Motor neuron (in vitro differentiated cells): Measurements from ENCODE around the gene ROBO2. TPM values are rescaled to one million over a fixed set of nuclear protein-coding genes. Genes with fewer than 3 reads are reported as not detected.

Experiments
- ATAC-seq, 8 experiments: fragments of 200-7000 bp; cut with Tn5 transposase; replicated peaks in 6 of 8; 2 replicates each; pipeline ENCODE4 v1.8.0; 2021; ENCODE audit warnings: mild to moderate bottlenecking in 8 of 8, moderate library complexity in 8 of 8
- H3K27ac ChIP-seq, 2 donors: fragments of 250-450 bp; sonication (Bioruptor Pico); 2 replicates each; pipeline ENCODE4 v1.9.0; 2021; ENCODE audit warnings: antibody characterized with exemption in 2 of 2, mild to moderate bottlenecking in 2 of 2, moderate library complexity in 1 of 2
- H3K4me1 ChIP-seq, 2 donors: fragments of 250-450 bp; sonication (Bioruptor Pico); replicated peaks in 1 of 2; 2 replicates each; pipeline ENCODE4 v1.6.1; 2021; ENCODE audit warnings: antibody characterized with exemption in 2 of 2, mild to moderate bottlenecking in 2 of 2, moderate library complexity in 1 of 2
- H3K4me3 ChIP-seq, 5 donors: fragments of 250-450 bp; sonication (Bioruptor Pico); 2 replicates each; pipeline ENCODE4 v1.9.0; 2021; ENCODE audit warnings: antibody characterized with exemption in 5 of 5, mild to moderate bottlenecking in 5 of 5, moderate library complexity in 4 of 5
- WGBS, 10 experiments: fragments of 450-650 bp; shearing (Covaris generic); methylation state at CpG; one replicate each; pipeline ENCODE4 v1.0.0; 2022; 5-methylcytosine and 5-hydroxymethylcytosine counted together
- in situ Hi-C, 9 experiments: fragments of 400-800 bp; cut with MboI; loops; one replicate each; pipeline ENCODE4 v1.15.0; 2021; ENCODE audit warnings: low sequenced_read_pairs in 9 of 9, low pct_unique_long_range_greater_than_20kb in 2 of 9; ENCODE audit not compliant: unreplicated experiment in 9 of 9
- total RNA-seq, 8 experiments: library from RNA; unstranded; fragments of 300-600 nt; gene quantifications; 2 replicates each; pipeline versions ENCODE4 v1.2.3 to v1.2.4, GENCODE V29; 2022

ROBO2 gene
- total RNA-seq, 8 experiments from 2014 or later, result 28.3 to 127 (median 41.2) TPM

GRCh38 chr3:77535116-77535515 lies 495.2 kb downstream of the ROBO2 start:
- no peak overlapping the region for H3K27ac ChIP-seq
- H3K4me1 ChIP-seq, result peaks cover 4 to 6% of the 10 kb centered on the region in 2 donors
- ATAC-seq, result no peak
- 27 to 85% (median 73%) methylated on average over 1 to 2 of the region's 2 CpGs for WGBS, 10 experiments
- in situ Hi-C loops, result no loop called here
- no peak overlapping the region for H3K4me3 ChIP-seq

GRCh38 chr3:77536038-77536775 lies 496.3 kb downstream of the ROBO2 start:
- ATAC-seq, result peak in 1 of 8 experiments; percentile 62
- Histone ChIP-seq H3K4me3 (no peak overlapping the region), H3K4me1 (peaks cover 11 to 17% of the 10 kb centered on the region in 2 donors), H3K27ac (no peak overlapping the region)
- WGBS, 10 experiments, result 23 to 93% (median 77%) methylated on average over 1 to 3 of the region's 3 CpGs; no CpG with 5 or more reads in 2 of the 10 experiments
- in situ Hi-C loops, result no loop called here

DNA sequence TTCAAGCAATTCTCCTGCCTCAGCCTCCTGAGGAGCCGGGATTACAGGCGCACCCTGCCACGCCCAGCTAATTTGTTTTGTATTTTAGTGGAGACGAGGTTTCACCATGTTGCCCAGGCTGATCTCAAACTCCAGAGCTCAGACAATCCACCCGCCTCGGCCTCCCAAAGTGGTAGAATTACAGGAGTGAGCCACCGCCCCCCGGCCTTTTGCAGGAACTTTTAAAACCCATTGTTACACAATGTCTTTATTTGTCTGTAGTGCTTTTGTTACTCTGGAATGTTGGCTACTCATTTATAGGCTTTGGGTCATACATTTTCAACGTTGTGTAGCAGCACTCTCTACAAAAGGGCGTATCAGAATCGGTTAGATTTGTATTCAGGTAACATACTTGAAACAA lies 499.1 kb downstream of the ROBO2 start:
- Histone ChIP-seq H3K4me1 (peaks cover 15 to 25% of the 10 kb centered on the region in 2 donors), H3K4me3 (no peak overlapping the region), H3K27ac (no peak overlapping the region)
- in situ Hi-C loops, result no loop called here
- 38 to 90% (median 69%) methylated on average over 1 to 10 of the region's 11 CpGs for WGBS, 10 experiments
- peak in 2 of 8 experiments; percentile 11 to 22 for ATAC-seq

GRCh38 chr3:77539677-77540076 lies 499.8 kb downstream of the ROBO2 start:
- Histone ChIP-seq H3K4me3 (no peak overlapping the region), H3K4me1 (peaks cover 15 to 25% of the 10 kb centered on the region in 2 donors), H3K27ac (no peak overlapping the region)
- in situ Hi-C loops, result no loop called here
- no peak for ATAC-seq
- 30 to 83% (median 53%) methylated on average over 1 to 2 of the region's 2 CpGs; no CpG with 5 or more reads in 1 of the 10 experiments for WGBS, 10 experiments

- no peak overlapping the region for H3K27ac ChIP-seq
- WGBS, 10 experiments, result 6 to 80% (median 46%) methylated on average over 1 to 4 of the region's 4 CpGs; no CpG with 5 or more reads in 2 of the 10 experiments
- in situ Hi-C loops, result no loop called here
Observed at GRCh38 chr3:77541203-77541922, 501.5 kb downstream of the ROBO2 start.

GRCh38 chr3:77546246-77546645 lies 506.3 kb downstream of the ROBO2 start:
- no peak overlapping the region for H3K4me3 ChIP-seq
- in situ Hi-C loops, result no loop called here
- WGBS, 10 experiments, result 30 to 100% (median 88%) methylated on average over 1 to 3 of the region's 3 CpGs
- ATAC-seq, result no peak
- peaks cover 3 to 13% of the 10 kb centered on the region in 2 donors for H3K4me1 ChIP-seq
- no peak overlapping the region for H3K27ac ChIP-seq

More at GRCh38 chr3:77541203-77541922, 501.5 kb downstream of the ROBO2 start:
- no peak overlapping the region for H3K4me3 ChIP-seq
- H3K4me1 ChIP-seq, result peaks cover 15 to 25% of the 10 kb centered on the region in 2 donors
- peak in 5 of 8 experiments; percentile 92 to 99 (median 98) for ATAC-seq

- WGBS, 10 experiments, result 10 to 90% (median 74%) methylated on average over 1 to 5 of the region's 5 CpGs; no CpG with 5 or more reads in 2 of the 10 experiments
- Histone ChIP-seq H3K4me3 (no peak overlapping the region), H3K27ac (no peak overlapping the region), H3K4me1 (peaks cover 0 to 19% of the 10 kb centered on the region in 2 donors)
- in situ Hi-C loops, result no loop called here
- peak in 2 of 8 experiments; percentile 61 to 74 for ATAC-seq
Observed at GRCh38 chr3:77549034-77549433, 509.1 kb downstream of the ROBO2 start.

GRCh38 chr3:77553240-77553639 lies 513.3 kb downstream of the ROBO2 start:
- Histone ChIP-seq H3K27ac (no peak overlapping the region), H3K4me1 (peaks cover 0 to 27% of the 10 kb centered on the region in 2 donors), H3K4me3 (no peak overlapping the region)
- in situ Hi-C loops, result no loop called here
- 17 to 100% (median 90%) methylated on average over 1 of the region's 1 CpG; no CpG with 5 or more reads in 1 of the 10 experiments for WGBS, 10 experiments
- ATAC-seq, result no peak

DNA sequence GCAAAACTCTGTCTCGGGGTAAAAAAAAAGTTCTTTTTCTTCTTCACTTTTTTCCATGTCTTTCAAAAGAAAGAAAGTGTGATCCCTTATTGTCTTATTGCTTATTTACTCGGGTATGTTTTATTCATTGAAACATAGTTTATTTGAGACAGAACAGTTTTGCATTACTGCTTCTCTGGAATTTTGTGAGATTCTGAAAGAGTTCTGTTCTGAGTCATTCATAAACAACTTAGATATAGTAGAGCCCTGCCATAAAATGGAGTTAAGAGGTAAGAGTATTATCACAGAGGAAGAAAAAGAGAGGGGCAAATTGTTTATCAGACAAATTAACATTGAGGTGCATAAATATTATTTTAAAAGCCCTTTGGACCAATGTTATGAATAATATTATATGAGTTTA lies 522.2 kb downstream of the ROBO2 start:
- in situ Hi-C loops, result no loop called here
- H3K4me3 ChIP-seq, result no peak overlapping the region
- no peaks in the 10 kb centered on the region for H3K4me1 ChIP-seq
- ATAC-seq, result no peak
- no peak overlapping the region for H3K27ac ChIP-seq
- 7 to 94% (median 82%) methylated on average over 1 to 2 of the region's 2 CpGs; no CpG with 5 or more reads in 4 of the 10 experiments for WGBS, 10 experiments

GRCh38 chr3:77563012-77563411 lies 523.1 kb downstream of the ROBO2 start:
- H3K4me1 ChIP-seq, result no peaks in the 10 kb centered on the region
- in situ Hi-C loops, result no loop called here

DNA sequence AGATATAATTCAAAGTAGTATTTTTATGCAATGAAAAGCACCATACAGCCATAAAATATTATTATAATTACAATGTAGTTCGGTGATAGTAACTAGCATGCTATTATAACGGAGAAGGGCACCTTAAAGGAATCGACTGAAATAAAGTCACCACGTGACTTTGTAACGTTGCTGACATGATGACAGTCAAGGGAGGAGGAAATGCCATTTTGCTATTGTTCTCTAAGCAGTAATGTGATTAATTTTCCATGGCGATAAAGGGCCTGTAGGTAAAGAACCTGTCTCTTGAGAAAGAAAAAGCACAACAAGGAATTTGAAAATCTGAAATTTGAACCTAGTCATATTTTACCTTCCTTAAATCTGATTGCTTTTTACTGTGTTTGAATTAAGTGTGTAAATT lies 526.2 kb downstream of the ROBO2 start:
- H3K27ac ChIP-seq, result no peak overlapping the region

More at GRCh38 chr3:77563012-77563411, 523.1 kb downstream of the ROBO2 start:
- ATAC-seq, result no peak
- no peak overlapping the region for H3K4me3 ChIP-seq
- no peak overlapping the region for H3K27ac ChIP-seq
- 56 to 100% (median 92%) methylated on average over 1 of the region's 1 CpG; no CpG with 5 or more reads in 6 of the 10 experiments for WGBS, 10 experiments

DNA sequence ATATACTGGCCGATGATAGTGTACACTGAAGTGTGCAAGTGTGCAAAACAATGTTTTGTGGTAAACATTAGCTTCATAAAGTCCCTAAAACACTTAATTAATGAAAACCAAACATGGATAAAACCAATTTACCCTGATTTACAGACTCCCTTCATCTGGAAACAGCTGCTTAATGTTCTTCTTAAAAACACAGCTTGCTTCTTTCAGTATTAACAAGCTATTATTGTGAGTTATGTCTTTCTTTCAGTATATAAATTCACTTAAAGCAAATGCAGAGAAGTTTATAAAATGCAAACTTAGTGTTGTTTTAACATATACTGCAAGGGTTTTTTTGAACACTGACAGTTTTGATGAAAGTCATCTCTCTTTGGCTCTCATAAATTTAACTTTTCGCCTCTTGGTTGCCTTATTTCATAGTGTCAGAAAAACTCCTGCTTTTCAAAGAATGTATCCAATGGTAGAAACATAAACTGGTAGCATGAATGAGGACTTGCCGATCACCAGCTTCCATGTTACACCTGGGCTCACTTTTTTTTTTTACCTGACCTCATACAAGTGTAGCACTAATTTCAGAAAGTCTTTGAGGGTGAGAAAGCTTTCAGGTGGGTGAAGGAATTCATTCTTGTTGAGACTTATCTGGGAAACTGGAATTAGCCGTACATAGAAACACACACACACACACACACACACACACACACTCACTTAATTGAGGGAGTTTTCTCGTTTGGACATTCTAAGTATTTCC lies 532.2 kb downstream of the ROBO2 start:
- Histone ChIP-seq H3K4me3 (no peak overlapping the region), H3K27ac (no peak overlapping the region), H3K4me1 (no peaks in the 10 kb centered on the region)
- WGBS, 10 experiments, result 41 to 100% (median 89%) methylated on average over 1 to 5 of the region's 5 CpGs
- no peak for ATAC-seq
- in situ Hi-C loops, result no loop called here

More for the DNA sequence above, 526.2 kb downstream of the ROBO2 start:
- 29 to 95% (median 70%) methylated on average over 4 to 6 of the region's 6 CpGs for WGBS, 10 experiments
- in situ Hi-C loops, result no loop called here
- no peak overlapping the region for H3K4me3 ChIP-seq
- H3K4me1 ChIP-seq, result no peaks in the 10 kb centered on the region
- no peak for ATAC-seq

GRCh38 chr3:77577264-77577663 lies 537.4 kb downstream of the ROBO2 start:
- WGBS, 10 experiments, result 50 to 100% (median 100%) methylated on average over 1 to 3 of the region's 3 CpGs; no CpG with 5 or more reads in 1 of the 10 experiments
- no peak overlapping the region for H3K27ac ChIP-seq
- in situ Hi-C loops, result no loop called here
- peak in 2 of 8 experiments; percentile 26 to 38 for ATAC-seq
- no peak overlapping the region for H3K4me3 ChIP-seq
- H3K4me1 ChIP-seq, result peaks cover 0 to 10% of the 10 kb centered on the region in 2 donors
